OCI-LY7 (cell line): ENCODE data around the gene GRID2IP. TPM values are rescaled to one million over a fixed set of nuclear protein-coding genes. Genes with fewer than 3 reads are reported as not detected.

Experiments used
- BruUV-seq: library from RNA; stranded (reverse); fragments of 400-500 nt; replicated peaks from 2 replicates; lab custom pipeline; 2021; lab: Mats Ljungman, UMichigan
- CTCF ChIA-PET: fragments of 300-600 bp; sonication (Branson Sonifier 250); formaldehyde crosslinking; loops from one replicate; lab custom pipeline; 2022; ENCODE audit warnings: antibody characterized with exemption; ENCODE audit not compliant: unreplicated experiment; lab: Charles Lee
- POLR2A ChIA-PET: fragments of 300-600 bp; sonication (Branson Sonifier 250); formaldehyde crosslinking; loops from one replicate; lab custom pipeline; 2022; ENCODE audit warnings: antibody characterized with exemption; lab: Charles Lee
- DNase-seq: peaks from one replicate; pipeline ENCODE4 v3.0.0-alpha.2; 2015; ENCODE audit warnings: low spot score
- H2AFZ ChIP-seq: fragments of 200-600 bp; sonication (generic), shearing (Covaris generic); 2 replicates; pipeline ENCODE4 v1.6.1; 2014; ENCODE audit warnings: mild to moderate bottlenecking, antibody characterized with exemption, low read length, moderate library complexity
- H3K27ac ChIP-seq: fragments of 200-600 bp; sonication (generic); 2 replicates; pipeline ENCODE4 v1.5.1; 2014; ENCODE audit warnings: mixed run types, low read depth, mild to moderate bottlenecking, moderate library complexity, low read length, inconsistent platforms; ENCODE audit not compliant: poor library complexity, severe bottlenecking
- H3K36me3 ChIP-seq: fragments of 200-600 bp; sonication (generic); 2 replicates; pipeline ENCODE4 v1.6.1; 2014; ENCODE audit warnings: mild to moderate bottlenecking, antibody characterized with exemption, low read length, moderate library complexity, mixed read lengths; ENCODE audit not compliant: insufficient read depth
- H3K4me1 ChIP-seq: fragments of 200-600 bp; sonication (generic); 2 replicates; pipeline ENCODE4 v1.5.1; 2014; ENCODE audit warnings: mild to moderate bottlenecking, low read length; ENCODE audit not compliant: insufficient read depth, poor library complexity, severe bottlenecking
- H3K4me2 ChIP-seq: fragments of 200-600 bp; sonication (generic); 2 replicates; pipeline ENCODE4 v1.6.1; 2014; ENCODE audit warnings: mild to moderate bottlenecking, low read length
- H3K4me3 ChIP-seq: fragments of 200-600 bp; sonication (generic); 2 replicates; pipeline ENCODE4 v1.5.1; 2014; ENCODE audit warnings: mild to moderate bottlenecking, low read depth, low read length; ENCODE audit not compliant: poor library complexity, severe bottlenecking
- H3K79me2 ChIP-seq: fragments of 200-600 bp; sonication (generic); 2 replicates; pipeline ENCODE4 v1.6.1; 2016; ENCODE audit warnings: low read depth, mild to moderate bottlenecking, low read length, moderate library complexity, mixed read lengths; ENCODE audit not compliant: insufficient read depth
- H3K9me2 ChIP-seq: fragments of 200-600 bp; sonication (generic); 2 replicates; pipeline ENCODE4 v1.6.1; 2016; ENCODE audit warnings: mild to moderate bottlenecking, low read length, mixed read lengths; ENCODE audit not compliant: insufficient read depth
- H3K9me3 ChIP-seq: fragments of 200-600 bp; sonication (generic); 2 replicates; pipeline ENCODE4 v1.6.1; 2014; ENCODE audit warnings: mild to moderate bottlenecking, mixed run types, low read length, mixed read lengths
- H4K20me1 ChIP-seq: fragments of 200-600 bp; sonication (generic); 2 replicates; pipeline ENCODE4 v1.6.1; 2014; ENCODE audit warnings: mild to moderate bottlenecking, antibody characterized with exemption, low read length, moderate library complexity, mixed read lengths; ENCODE audit not compliant: insufficient read depth
- EZH2phosphoT487 ChIP-seq: fragments of 200-600 bp; sonication (generic); IDR thresholded peaks from 2 replicates; pipeline ENCODE4 v1.6.1; 2018; ENCODE audit warnings: low read depth, borderline replicate concordance, mild to moderate bottlenecking, mixed run types, antibody characterized with exemption, low read length, moderate library complexity, mixed read lengths
- intact Hi-C: fragments of 100-400 bp; cut with micrococcal nuclease; formaldehyde crosslinking; loops from one replicate; pipeline ENCODE4 v1.10.0; 2022; ENCODE audit not compliant: unreplicated experiment
- total RNA-seq, 2 experiments: library from RNA; depleted of rRNA in 1 of 2; stranded (reverse); fragments of >200 nt in 1 of 2; shearing (Covaris generic) in 1 of 2; gene quantifications; 2 replicates each; pipeline ENCODE4 v1.2.3, GENCODE V29; 2014 to 2022
- TF ChIP-seq, protein P1 (sequence below): fragments of 200-600 bp; sonication (generic); conservative IDR thresholded peaks from 2 replicates; pipeline ENCODE4 v1.5.1; 2014; ENCODE audit warnings: mild to moderate bottlenecking, antibody characterized with exemption, low read length, moderate library complexity, mixed read lengths

Gene GRID2IP
- total RNA-seq, 2 experiments from 2014 or later, result 0.16 to 0.32 TPM

DNA sequence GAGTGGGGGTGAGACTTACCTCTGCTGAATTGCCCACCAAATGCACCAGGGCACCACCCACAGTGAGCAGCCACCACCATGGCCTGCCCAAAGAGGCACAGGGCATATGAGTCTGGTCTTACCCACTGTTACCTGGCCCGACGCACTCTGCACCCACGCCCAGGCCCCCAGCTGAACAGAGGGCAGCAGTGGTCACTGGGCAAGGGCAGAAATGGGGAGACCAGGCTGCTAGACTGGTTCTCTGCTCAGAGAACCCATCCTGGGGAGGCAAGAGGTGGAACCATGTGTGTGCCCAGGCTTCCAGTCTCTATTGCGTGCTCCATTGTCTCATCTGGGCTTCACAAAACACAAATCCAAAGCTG is 64.1 kb downstream of the GRID2IP start:
- intact Hi-C loops, result no loop called here
- Histone ChIP-seq H3K9me3 (peaks cover 8% of the 10 kb centered on the region; the same call in 1 of the 2 replicates), H3K4me2 (no peak overlapping the region), H3K9me2 (no peaks in the 10 kb centered on the region), H3K4me1 (peaks cover 14% of the 10 kb centered on the region), H3K79me2 (peaks cover 17% of the 10 kb centered on the region), H3K27ac (no peak overlapping the region), H3K36me3 (no peaks in the 10 kb centered on the region), H4K20me1 (peaks cover 7% of the 10 kb centered on the region; the same call in 1 of the 2 replicates), H3K4me3 (no peak overlapping the region), H2AFZ (no peak overlapping the region)
- ChIA-PET POLR2A (no interaction called here), CTCF (no interaction called here)
- DNase-seq, result no peak
- no peak for TF ChIP-seq EZH2phosphoT487
- no TSS peak for BruUV-seq

DNA sequence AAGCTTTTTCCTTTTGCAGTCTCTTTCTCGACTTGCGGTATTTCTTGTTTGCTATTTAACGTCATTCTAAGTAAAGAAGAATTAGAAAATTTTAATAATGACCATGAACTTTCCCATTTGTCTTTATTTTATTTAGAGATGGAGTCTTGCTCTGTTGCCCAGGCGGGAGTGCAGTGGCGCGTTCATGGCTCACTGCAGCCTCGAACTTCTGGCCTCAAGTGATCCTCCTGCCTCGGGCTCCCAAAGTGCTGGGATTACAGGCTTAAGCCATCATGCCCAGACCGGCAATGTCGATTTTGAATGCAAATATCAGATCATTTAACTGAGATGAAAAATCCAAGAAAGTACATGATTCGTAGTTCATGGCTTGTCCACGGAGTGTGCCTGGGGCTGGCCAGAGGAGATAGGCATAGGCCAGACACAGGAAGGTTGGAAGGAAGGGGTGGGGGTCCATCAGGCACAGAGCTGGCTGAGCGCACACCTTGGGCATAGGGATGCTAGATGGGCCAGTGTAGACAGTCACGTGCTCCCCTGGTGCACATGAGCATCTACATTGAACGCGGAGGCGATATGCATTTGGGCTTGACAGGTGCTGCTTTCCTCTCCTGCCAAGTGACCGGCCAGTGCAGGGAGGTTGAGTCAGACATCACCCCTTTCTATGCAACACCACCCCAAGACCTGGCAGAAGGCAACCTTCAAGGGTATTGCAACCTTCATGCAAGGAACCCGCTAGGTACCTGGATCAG is 64.7 kb downstream of the GRID2IP start:
- H3K9me2 ChIP-seq, result no peaks in the 10 kb centered on the region
- peaks cover 1% of the 10 kb centered on the region; the same call in 1 of the 2 replicates for H3K36me3 ChIP-seq
- H4K20me1 ChIP-seq, result peaks cover 8% of the 10 kb centered on the region; the same call in 1 of the 2 replicates
- no peak for DNase-seq
- no peak for TF ChIP-seq EZH2phosphoT487
- TF ChIP-seq, protein P1, sequence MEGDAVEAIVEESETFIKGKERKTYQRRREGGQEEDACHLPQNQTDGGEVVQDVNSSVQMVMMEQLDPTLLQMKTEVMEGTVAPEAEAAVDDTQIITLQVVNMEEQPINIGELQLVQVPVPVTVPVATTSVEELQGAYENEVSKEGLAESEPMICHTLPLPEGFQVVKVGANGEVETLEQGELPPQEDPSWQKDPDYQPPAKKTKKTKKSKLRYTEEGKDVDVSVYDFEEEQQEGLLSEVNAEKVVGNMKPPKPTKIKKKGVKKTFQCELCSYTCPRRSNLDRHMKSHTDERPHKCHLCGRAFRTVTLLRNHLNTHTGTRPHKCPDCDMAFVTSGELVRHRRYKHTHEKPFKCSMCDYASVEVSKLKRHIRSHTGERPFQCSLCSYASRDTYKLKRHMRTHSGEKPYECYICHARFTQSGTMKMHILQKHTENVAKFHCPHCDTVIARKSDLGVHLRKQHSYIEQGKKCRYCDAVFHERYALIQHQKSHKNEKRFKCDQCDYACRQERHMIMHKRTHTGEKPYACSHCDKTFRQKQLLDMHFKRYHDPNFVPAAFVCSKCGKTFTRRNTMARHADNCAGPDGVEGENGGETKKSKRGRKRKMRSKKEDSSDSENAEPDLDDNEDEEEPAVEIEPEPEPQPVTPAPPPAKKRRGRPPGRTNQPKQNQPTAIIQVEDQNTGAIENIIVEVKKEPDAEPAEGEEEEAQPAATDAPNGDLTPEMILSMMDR, result no peak
- ChIA-PET POLR2A (interaction anchor here (0.7 to 1.1 kb wide), 3 partner anchors 72 to 432 kb away, joined by 3 read pairs; no protein-coding TSS in a partner anchor), CTCF (no interaction called here)
- intact Hi-C loops, result no loop called here
- peaks cover 16% of the 10 kb centered on the region for H3K4me1 ChIP-seq
- no peak overlapping the region for H3K4me2 ChIP-seq
- no peak overlapping the region for H2AFZ ChIP-seq
- no peak overlapping the region for H3K4me3 ChIP-seq
- H3K9me3 ChIP-seq, result peaks cover 8% of the 10 kb centered on the region; the same call in 1 of the 2 replicates
- peaks cover 21% of the 10 kb centered on the region for H3K79me2 ChIP-seq
- no peak overlapping the region for H3K27ac ChIP-seq
- no TSS peak for BruUV-seq

DNA sequence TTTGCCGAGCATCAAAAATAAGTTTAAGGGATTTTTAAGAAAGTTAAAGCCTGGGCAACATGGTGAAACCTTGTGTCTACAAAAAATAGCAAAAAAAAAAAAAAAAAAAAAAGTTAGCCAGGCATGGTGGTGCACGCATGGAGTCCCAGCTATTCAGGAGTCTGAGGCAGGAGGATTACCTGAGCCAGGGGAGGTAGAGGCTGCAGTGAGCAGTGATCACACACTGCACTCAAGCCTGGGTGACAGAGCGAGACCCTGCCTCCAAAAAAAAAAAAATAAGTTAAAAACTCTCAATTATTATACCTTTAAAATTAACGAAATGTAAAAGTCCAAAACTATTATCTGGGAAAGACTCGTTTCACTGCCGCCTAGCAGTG is 68.5 kb downstream of the GRID2IP start:
- peak overlapping the region; percentile 83 for H3K4me3 ChIP-seq

More for the DNA sequence above, 68.5 kb downstream of the GRID2IP start:
- peaks cover 60% of the 10 kb centered on the region for H3K79me2 ChIP-seq
- intact Hi-C loops, result no loop called here
- no peak overlapping the region for H2AFZ ChIP-seq
- ChIA-PET CTCF (no interaction called here), POLR2A (interaction anchor here (0.5 kb wide), 1 partner anchor 277 kb away, joined by 3 read pairs; no protein-coding TSS in a partner anchor)
- H3K9me3 ChIP-seq, result no peaks in the 10 kb centered on the region
- peaks cover 23% of the 10 kb centered on the region for H4K20me1 ChIP-seq
- DNase-seq, result no peak
- BruUV-seq, result no TSS peak
- peaks cover 42% of the 10 kb centered on the region for H3K4me1 ChIP-seq
- peaks cover 34% of the 10 kb centered on the region for H3K36me3 ChIP-seq
- TF ChIP-seq, protein P1, result 0 out of 2 replicates have a peak, but pooled peaks have one; percentile 10
- TF ChIP-seq EZH2phosphoT487, result no peak
- H3K27ac ChIP-seq, result no peak overlapping the region
- peak overlapping the region; percentile 75 for H3K4me2 ChIP-seq
- no peaks in the 10 kb centered on the region for H3K9me2 ChIP-seq
